A549 (cell line): ENCODE data around the gene PKNOX1.

Experiments used
- HOXB13 ChIP-seq: fragments of 250-450 bp; sonication (Bioruptor Pico); IDR thresholded peaks from 2 replicates; pipeline ENCODE4 v1.5.0; 2020; ENCODE audit warnings: low read depth, mild to moderate bottlenecking, moderate library complexity
- POLR2A ChIP-seq: IDR thresholded peaks from 2 replicates; pipeline ENCODE4 v1.6.1; 2012; ENCODE audit warnings: mild to moderate bottlenecking, low read length
- POLR2AphosphoS2 ChIP-seq: conservative IDR thresholded peaks from 2 replicates; pipeline ENCODE4 v1.6.1; 2012; ENCODE audit warnings: low read length, improper control_type of control experiment, inconsistent platforms

DNA sequence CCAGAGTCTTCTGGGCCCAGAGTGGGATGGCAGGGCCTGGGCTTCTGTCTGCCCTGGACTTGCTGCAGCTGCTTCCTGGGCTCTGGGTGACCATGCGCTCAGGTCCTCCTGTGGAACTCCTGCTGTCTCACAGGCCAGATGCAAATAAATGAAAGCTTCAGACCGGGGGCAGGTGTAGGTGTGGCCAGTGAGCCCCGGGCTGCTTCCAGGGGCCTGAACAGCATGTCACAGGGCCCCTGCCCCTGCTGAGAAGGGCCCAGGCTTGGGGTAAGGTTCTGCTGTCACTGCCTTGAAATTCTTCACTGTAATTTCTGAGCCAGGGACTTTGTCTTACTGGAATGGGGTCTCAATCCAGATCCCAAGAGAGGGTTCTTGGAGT, 2.5 kb upstream of the PKNOX1 start:
- TF ChIP-seq POLR2A (no peak), POLR2AphosphoS2 (no peak), HOXB13 (CRISPR knock-in tag) (no peak)
